Suprapubic skin (tissue), 4 donors: ENCODE data around the gene NAA10. TPM values are rescaled to one million over a fixed set of nuclear protein-coding genes. Genes with fewer than 3 reads are reported as not detected.

Experiments used
- DNase-seq, 2 donors: peaks; one replicate each; pipeline ENCODE4 v3.0.0-alpha.2; 2019; ENCODE audit warnings: low spot score in 2 of 2
- H3K27ac ChIP-seq: fragments of 200-600 bp; sonication (generic); one replicate; pipeline ENCODE4 v1.5.1; 2019
- H3K27me3 ChIP-seq: fragments of 200-600 bp; sonication (generic); one replicate; pipeline ENCODE4 v1.5.1; 2019
- H3K36me3 ChIP-seq: fragments of 200-600 bp; sonication (generic); one replicate; pipeline ENCODE4 v1.5.1; 2019
- H3K4me1 ChIP-seq: fragments of 200-600 bp; sonication (generic); one replicate; pipeline ENCODE4 v1.5.1; 2019
- H3K4me3 ChIP-seq: fragments of 200-600 bp; sonication (generic); one replicate; pipeline ENCODE4 v1.5.1; 2019; ENCODE audit warnings: mild to moderate bottlenecking
- H3K9me3 ChIP-seq: fragments of 200-600 bp; sonication (generic); one replicate; pipeline ENCODE4 v1.5.1; 2019
- CTCF ChIP-seq, 2 donors: fragments of 200-600 bp in 1 of 2; fragments of 450-650 bp in 1 of 2; sonication (generic) in 1 of 2; IDR thresholded peaks; one replicate each; pipeline ENCODE4 v1.5.1; 2016 to 2019; ENCODE audit warnings: antibody characterized with exemption in 2 of 2, mild to moderate bottlenecking in 1 of 2, moderate library complexity in 1 of 2
- EP300 ChIP-seq: sonication (generic); formaldehyde crosslinking; IDR thresholded peaks from one replicate; pipeline ENCODE4 v1.6.1; 2017; ENCODE audit warnings: antibody characterized with exemption
- POLR2A ChIP-seq, 2 donors: fragments of 450-650 bp; IDR thresholded peaks; one replicate each; pipeline ENCODE4 v1.6.1; 2017; ENCODE audit warnings: antibody characterized with exemption in 2 of 2, mild to moderate bottlenecking in 2 of 2, moderate library complexity in 2 of 2
- POLR2AphosphoS5 ChIP-seq, 3 donors: sonication (generic); formaldehyde crosslinking; IDR thresholded peaks; one replicate each; pipeline ENCODE4 v1.6.1; 2017; ENCODE audit warnings: antibody characterized with exemption in 3 of 3
- WGBS: methylation state at CpG from one replicate; pipeline ENCODE4 v1.1.5; 2018; 5-methylcytosine and 5-hydroxymethylcytosine counted together
- total RNA-seq, 4 donors: library from RNA; depleted of rRNA; stranded (reverse); fragments of >200 nt; gene quantifications; one replicate each; pipeline ENCODE4 v1.1.0, GENCODE V29; 2016

NAA10 gene
- total RNA-seq, 4 donors from 2014 or later, result 58.5 to 97.2 (median 73.0) TPM

- Histone ChIP-seq H3K36me3 (peaks cover 10% of the 10 kb centered on the region), H3K9me3 (no peaks in the 10 kb centered on the region), H3K27ac (no peak overlapping the region), H3K27me3 (no peaks in the 10 kb centered on the region), H3K4me1 (peaks cover 13% of the 10 kb centered on the region), H3K4me3 (peak overlapping the region; percentile 39)
- 47% methylated on average over 6 of the region's 6 CpGs for WGBS
- DNase-seq, result no peak
- TF ChIP-seq EP300 (no peak), POLR2AphosphoS5 (IDR thresholded peaks at IDR 0.05) (no peak), CTCF (IDR thresholded peaks at IDR 0.05) (no peak), POLR2A (IDR thresholded peaks at IDR 0.05) (no peak)
These were observed 9.9 kb upstream of the NAA10 start for GRCh38 chrX:153944800-153945150.

- peak within 1 kb of the TSS; percentile 45 for H3K27ac ChIP-seq
- H3K4me3 ChIP-seq, result peak within 1 kb of the TSS; percentile 39
- no peaks in the 10 kb centered on the region for H3K9me3 ChIP-seq
- no peak for TF ChIP-seq POLR2A (IDR thresholded peaks at IDR 0.05)
- no peak for TF ChIP-seq POLR2AphosphoS5 (IDR thresholded peaks at IDR 0.05)
- no peak for TF ChIP-seq EP300
- no peak for TF ChIP-seq CTCF (IDR thresholded peaks at IDR 0.05)
- 29% methylated on average over 8 of the region's 31 CpGs for WGBS
- H3K27me3 ChIP-seq, result no peaks in the 10 kb centered on the region
- H3K4me1 ChIP-seq, result peaks cover 13% of the 10 kb centered on the region
- H3K36me3 ChIP-seq, result peaks cover 5% of the 10 kb centered on the region
- DNase-seq, result no peak
These were observed 9.4 kb upstream of the NAA10 start, which contains the start of gene RENBP for GRCh38 chrX:153944140-153944799. RENBP (minus strand) TSS chrX:153944643; CDS start chrX:153944610, 33 bp downstream.

- no peak for DNase-seq
- no peak overlapping the region for H3K27ac ChIP-seq
- peaks cover 4% of the 10 kb centered on the region for H3K4me1 ChIP-seq
- H3K27me3 ChIP-seq, result no peaks in the 10 kb centered on the region
- TF ChIP-seq POLR2AphosphoS5 (IDR thresholded peaks at IDR 0.05), result no peak
- TF ChIP-seq POLR2A (IDR thresholded peaks at IDR 0.05), result no peak
- H3K9me3 ChIP-seq, result no peaks in the 10 kb centered on the region
- 50% methylated on average over 16 of the region's 23 CpGs for WGBS
- H3K4me3 ChIP-seq, result peak overlapping the region; percentile 39
- no peaks in the 10 kb centered on the region for H3K36me3 ChIP-seq
These were observed 6.8 kb upstream of the NAA10 start for GRCh38 chrX:153941336-153942252.

- Histone ChIP-seq H3K36me3 (no peaks in the 10 kb centered on the region), H3K4me3 (no peak overlapping the region), H3K4me1 (peaks cover 9% of the 10 kb centered on the region), H3K27me3 (no peaks in the 10 kb centered on the region), H3K27ac (no peak overlapping the region), H3K9me3 (no peaks in the 10 kb centered on the region)
- no peak for DNase-seq
- TF ChIP-seq POLR2A (IDR thresholded peaks at IDR 0.05), result no peak
- TF ChIP-seq POLR2AphosphoS5 (IDR thresholded peaks at IDR 0.05), result no peak
- no peak for TF ChIP-seq EP300
- no peak for TF ChIP-seq CTCF (IDR thresholded peaks at IDR 0.05)
- WGBS, result 69% methylated on average over 7 of the region's 7 CpGs
These were observed 4.7 kb upstream of the NAA10 start for GRCh38 chrX:153939573-153939972.

GRCh38 chrX:153938226-153938786 lies 3.5 kb upstream of the NAA10 start:
- Histone ChIP-seq H3K27ac (no peak overlapping the region), H3K4me1 (peaks cover 13% of the 10 kb centered on the region), H3K36me3 (no peaks in the 10 kb centered on the region), H3K9me3 (no peaks in the 10 kb centered on the region), H3K27me3 (no peaks in the 10 kb centered on the region), H3K4me3 (no peak overlapping the region)
- TF ChIP-seq EP300 (no peak), POLR2A (IDR thresholded peaks at IDR 0.05) (no peak), CTCF (IDR thresholded peaks at IDR 0.05) (no peak), POLR2AphosphoS5 (IDR thresholded peaks at IDR 0.05) (no peak)
- 85% methylated on average over 10 of the region's 10 CpGs for WGBS
- no peak for DNase-seq
